Measurements from ENCODE around the gene DGKQ. TPM values are rescaled to one million over a fixed set of nuclear protein-coding genes. Genes with fewer than 3 reads are reported as not detected.
"Not testable (repeated sequence)": the region's sequence is repeated elsewhere in the genome, so short reads cannot be mapped to it uniquely, and the experiment has no call there.

DGKQ gene
- polyA plus RNA-seq, 2 of the 4 experiments (the other 2 are of a cell fraction): 2.7 to 7.8 TPM

GRCh38 chr4:927566-927965 is 45.8 kb downstream of the DGKQ start:
- H3K4me3 ChIP-seq, H3K9me3 ChIP-seq, H3K4me2 ChIP-seq, POLR2A ChIA-PET, FAIRE-seq, H3K27ac ChIP-seq, ATAC-seq: not testable (repeated sequence)
- CTCF ChIA-PET: interaction anchor here (0.7 kb wide), 1 partner anchor 185 kb away, joined by 3 read pairs; no protein-coding TSS in a partner anchor
- WGBS (ENCODE audit: missing lambda C conversion rate): 71% methylated on average over 2 of the region's 21 CpGs
- peak in 1 of 2 experiments; percentile 11 for DNase-seq (ENCODE audit: low read depth in 1 of 2, low spot score in 1 of 2)
- H3K4me1 ChIP-seq: peaks cover 14% of the 10 kb centered on the region

- ATAC-seq: peak; percentile 65 to 75; a peak in 4 of 6 replicates
Observed at GRCh38 chr4:926538-926937, 46.8 kb downstream of the DGKQ start.

DNA sequence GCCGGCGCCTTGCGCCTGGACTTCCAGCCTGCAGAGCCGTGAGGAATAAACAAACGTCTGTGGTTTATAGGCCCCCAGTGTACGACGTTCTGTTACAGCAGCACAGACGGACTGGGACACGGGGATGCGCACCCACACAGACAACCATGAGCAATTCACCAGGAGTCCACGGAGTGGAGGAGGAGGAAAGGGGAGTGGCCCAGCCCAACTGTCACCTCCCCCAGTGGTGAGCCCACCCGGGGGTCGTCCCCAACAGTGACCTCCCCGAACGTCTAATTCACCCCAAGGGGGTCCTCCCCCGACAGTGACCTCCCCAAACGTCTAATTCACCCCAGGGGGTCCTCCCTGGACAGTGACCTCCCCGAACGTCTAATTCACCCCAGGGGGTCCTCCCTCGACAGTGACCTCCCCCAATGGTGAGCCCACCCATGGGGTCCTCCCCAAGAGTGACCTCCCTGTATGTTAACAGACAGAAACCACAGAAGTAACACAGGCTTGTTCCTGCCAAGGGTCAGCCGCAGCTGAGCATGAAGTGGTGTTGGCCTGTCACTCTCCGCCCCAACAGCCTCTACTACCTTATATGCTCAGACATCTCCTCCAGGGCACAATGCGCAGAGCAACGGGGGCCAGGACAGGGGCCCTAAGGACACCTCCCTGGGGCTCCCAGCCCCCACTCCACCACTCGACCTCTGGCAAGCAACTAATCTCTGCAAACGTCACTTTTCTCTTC is 47.4 kb downstream of the DGKQ start:
- no peak overlapping the region for H3K27ac ChIP-seq
- no peaks in the 10 kb centered on the region for H3K9me3 ChIP-seq
- WGBS (ENCODE audit: missing lambda C conversion rate): 82% methylated on average over 15 of the region's 26 CpGs
- peaks cover 14% of the 10 kb centered on the region for H3K4me1 ChIP-seq
- no peak overlapping the region for H3K4me3 ChIP-seq
- FAIRE-seq (no peak), DNase-seq (ENCODE audit: low read depth in 1 of 2, low spot score in 1 of 2) (no peak), ATAC-seq (no peak)
- TF ChIP-seq RCOR1 (IDR thresholded peaks at IDR 0.05; ENCODE audit: low read depth, low read length): no peak
- TF ChIP-seq NFE2L2 (conservative IDR thresholded peaks at IDR 0.05; ENCODE audit: low read length): no peak
- no peak for TF ChIP-seq SREBF2 (IDR thresholded peaks at IDR 0.05)
- no peak for TF ChIP-seq ESRRA (IDR thresholded peaks at IDR 0.05; ENCODE audit: borderline replicate concordance, low read length)
- no peak for TF ChIP-seq HDAC2 (IDR thresholded peaks at IDR 0.05)
- no peak for TF ChIP-seq CBX2 (IDR thresholded peaks at IDR 0.05; ENCODE audit: borderline replicate concordance, low read depth)
- TF ChIP-seq HOXA7 (CRISPR knock-in tag; IDR thresholded peaks at IDR 0.05): no peak
- POLR2A ChIA-PET: no interaction called here
- no peak overlapping the region for H3K4me2 ChIP-seq
- CTCF ChIA-PET: interaction anchor here (0.6 to 1.0 kb wide), 3 partner anchors 10 to 106 kb away, joined by 3 read pairs; no protein-coding TSS in a partner anchor

More at GRCh38 chr4:926538-926937, 46.8 kb downstream of the DGKQ start:
- POLR2A ChIA-PET: no interaction called here
- 46% methylated on average over 8 of the region's 17 CpGs for WGBS (ENCODE audit: missing lambda C conversion rate)
- no peak overlapping the region for H3K4me3 ChIP-seq
- H3K9me3 ChIP-seq: no peaks in the 10 kb centered on the region
- H3K4me2 ChIP-seq: no peak overlapping the region
- FAIRE-seq (no peak), DNase-seq (ENCODE audit: low read depth in 1 of 2, low spot score in 1 of 2) (peak; percentile 55 to 58)
- peaks cover 14% of the 10 kb centered on the region for H3K4me1 ChIP-seq
- CTCF ChIA-PET: interaction anchor here (0.6 to 1.0 kb wide), 3 partner anchors 9 to 107 kb away, joined by 3 read pairs; no protein-coding TSS in a partner anchor
- no peak overlapping the region for H3K27ac ChIP-seq
- TF ChIP-seq, protein P1, sequence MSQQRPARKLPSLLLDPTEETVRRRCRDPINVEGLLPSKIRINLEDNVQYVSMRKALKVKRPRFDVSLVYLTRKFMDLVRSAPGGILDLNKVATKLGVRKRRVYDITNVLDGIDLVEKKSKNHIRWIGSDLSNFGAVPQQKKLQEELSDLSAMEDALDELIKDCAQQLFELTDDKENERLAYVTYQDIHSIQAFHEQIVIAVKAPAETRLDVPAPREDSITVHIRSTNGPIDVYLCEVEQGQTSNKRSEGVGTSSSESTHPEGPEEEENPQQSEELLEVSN (IDR thresholded peaks at IDR 0.05; ENCODE audit: borderline replicate concordance, low read depth): no peak
- TF ChIP-seq CTCF (IDR thresholded peaks at IDR 0.05) (0 out of 3 replicates have a peak, but pooled peaks have one; percentile 21), RAD21 (conservative IDR thresholded peaks at IDR 0.05 in 1 of 2, IDR thresholded peaks at IDR 0.05 in 1 of 2) (peak in 1 of 2 experiments; percentile 18; a peak in 1 of 5 replicates)

DNA sequence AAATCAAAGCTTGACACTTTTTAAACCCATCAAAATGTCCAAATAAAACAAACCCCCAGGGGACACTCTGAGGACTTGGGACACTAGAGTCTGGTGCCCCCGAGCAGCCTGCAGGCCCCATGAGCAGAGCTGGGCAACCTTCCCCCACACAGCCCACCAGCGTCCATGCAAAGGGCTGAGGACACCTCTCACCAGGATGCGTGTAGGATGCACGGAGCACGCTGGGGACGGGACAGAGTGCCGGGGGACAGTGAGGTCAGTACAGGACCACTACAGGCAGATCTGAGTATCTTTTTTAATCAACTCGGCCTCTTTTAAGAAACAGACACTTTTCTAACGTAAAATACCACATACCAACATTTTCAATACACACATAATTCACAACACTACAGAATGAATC is 48.2 kb downstream of the DGKQ start:
- Histone ChIP-seq H3K4me2 (no peak overlapping the region), H3K27ac (no peak overlapping the region), H3K4me1 (peaks cover 6% of the 10 kb centered on the region), H3K4me3 (no peak overlapping the region), H3K9me3 (no peaks in the 10 kb centered on the region)
- ATAC-seq: no peak
- POLR2A ChIA-PET: no interaction called here
- 85% methylated on average over 9 of the region's 9 CpGs for WGBS (ENCODE audit: missing lambda C conversion rate)
- no peak for DNase-seq (ENCODE audit: low read depth in 1 of 2, low spot score in 1 of 2)
- CTCF ChIA-PET: no interaction called here
- FAIRE-seq: no peak
- TF ChIP-seq ESRRA (IDR thresholded peaks at IDR 0.05; ENCODE audit: borderline replicate concordance, low read length) (no peak), BCL3 (IDR thresholded peaks at IDR 0.05) (no peak), KDM1A (IDR thresholded peaks at IDR 0.05; ENCODE audit: low read depth) (no peak), JUNB (IDR thresholded peaks at IDR 0.05) (no peak), BHLHE40 (IDR thresholded peaks at IDR 0.05; ENCODE audit: low read depth, low read length) (no peak), FOSL2 (IDR thresholded peaks at IDR 0.05) (no peak), FOSL2 (CRISPR knock-in tag; IDR thresholded peaks at IDR 0.05) (no peak), TFCP2L1 (CRISPR knock-in tag; IDR thresholded peaks at IDR 0.05) (no peak), EHMT2 (IDR thresholded peaks at IDR 0.05; ENCODE audit: low read depth) (no peak), FOXS1 (CRISPR knock-in tag; IDR thresholded peaks at IDR 0.05) (no peak), GATA3 (IDR thresholded peaks at IDR 0.05; ENCODE audit: borderline replicate concordance) (no peak), NPAS2 (CRISPR knock-in tag; IDR thresholded peaks at IDR 0.05; ENCODE audit: borderline replicate concordance) (no peak), CTCF (IDR thresholded peaks at IDR 0.05) (no peak), ZC3H11A (IDR thresholded peaks at IDR 0.05) (no peak), RNF2 (IDR thresholded peaks at IDR 0.05; ENCODE audit: borderline replicate concordance, low read depth) (no peak), RCOR1 (IDR thresholded peaks at IDR 0.05; ENCODE audit: low read depth, low read length) (no peak)
- TF ChIP-seq, protein P2, sequence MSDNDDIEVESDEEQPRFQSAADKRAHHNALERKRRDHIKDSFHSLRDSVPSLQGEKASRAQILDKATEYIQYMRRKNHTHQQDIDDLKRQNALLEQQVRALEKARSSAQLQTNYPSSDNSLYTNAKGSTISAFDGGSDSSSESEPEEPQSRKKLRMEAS (IDR thresholded peaks at IDR 0.05): no peak

Data from A549 (cell line).